ENCODE results near the gene SRR. TPM values are rescaled to one million over a fixed set of nuclear protein-coding genes. Genes with fewer than 3 reads are reported as not detected.

Gene SRR
- total and polyA plus RNA-seq, 10 of the 15 experiments (the other 5 are each of a cell fraction or from before 2014, with no cell fraction given) = 11.7 to 33.9 (median 20.2) TPM

DNA sequence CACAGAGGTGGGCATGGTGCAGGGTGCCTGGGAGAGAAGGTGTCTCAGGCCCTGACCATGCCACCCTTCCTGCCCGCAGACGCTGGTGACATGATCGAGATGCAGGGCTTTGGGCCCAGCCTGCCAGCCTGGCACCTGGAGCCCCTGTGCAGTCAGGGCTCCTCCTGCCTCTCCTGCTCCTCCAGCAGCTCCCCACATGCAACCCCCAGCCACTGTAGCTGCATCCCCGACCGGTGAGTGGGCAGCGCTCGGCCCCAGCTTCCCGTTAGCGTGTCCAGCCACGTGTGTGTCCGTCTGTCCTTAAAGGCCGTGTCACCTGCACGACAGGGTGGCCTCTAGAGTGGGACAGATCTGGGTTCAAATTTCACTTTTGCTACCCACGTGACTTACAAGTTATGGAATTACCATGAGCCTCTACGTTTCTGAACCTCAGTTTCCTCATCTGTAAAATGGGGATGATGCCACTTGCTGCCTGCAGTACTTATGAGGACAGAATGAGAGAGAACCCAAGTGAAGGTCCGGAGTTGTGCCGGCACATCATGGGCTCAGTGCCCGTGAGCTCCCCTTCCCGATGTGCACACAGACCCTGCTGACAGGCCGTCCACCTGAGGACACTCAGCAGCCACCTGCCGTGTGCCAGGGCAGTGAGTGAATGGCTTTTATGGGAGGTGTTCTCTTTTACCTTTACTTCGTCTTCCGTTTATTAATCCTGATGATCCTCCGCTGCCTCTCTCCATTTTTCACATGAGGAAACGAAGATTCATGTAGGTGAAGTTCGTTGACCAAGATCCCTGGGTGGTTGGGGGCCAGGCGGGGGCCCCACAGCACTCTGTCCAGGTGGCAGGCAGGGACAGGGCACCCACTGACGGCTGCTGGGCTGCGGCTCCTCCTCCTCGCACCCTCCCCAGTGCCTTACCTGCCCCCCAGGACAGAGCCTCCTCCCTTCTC is 67.7 kb downstream of the SRR start (continued):
- TF ChIP-seq PAX8 (IDR thresholded peaks at IDR 0.05) = no peak
- TF ChIP-seq SREBF2 (IDR thresholded peaks at IDR 0.05; ENCODE audit: low read length) = no peak
- no peak for TF ChIP-seq HSF1 (IDR thresholded peaks at IDR 0.05; ENCODE audit: low read depth, low read length)
- no peak for TF ChIP-seq IKZF2 (IDR thresholded peaks at IDR 0.05)
- TF ChIP-seq MYC (IDR thresholded peaks at IDR 0.05; ENCODE audit: insufficient read depth, insufficient read length, insufficient replicate concordance, low read length, severe bottlenecking) = no peak
- no peak for TF ChIP-seq BRCA1 (IDR thresholded peaks at IDR 0.05; ENCODE audit: low read depth, low read length)
- TF ChIP-seq KAT2A (conservative IDR thresholded peaks at IDR 0.05; ENCODE audit: control insufficient read depth, low read depth, low read length) = no peak

- in situ Hi-C loops (cut with MboI) = no loop called here
- RAD21 ChIA-PET (ENCODE audit: unreplicated experiment) = no interaction called here
- SMC1A ChIA-PET (ENCODE audit: uncharacterized antibody, unreplicated experiment) = no interaction called here
Observed at GRCh38 chr17:2372180-2372579, 68.4 kb downstream of the SRR start.

More at GRCh38 chr17:2372180-2372579, 68.4 kb downstream of the SRR start:
- BruUV-seq (replicated peaks) = no TSS peak
- no peaks in the 10 kb centered on the region for H3K79me2 ChIP-seq (ENCODE audit: control insufficient read depth, insufficient read depth, low read length)
- H3K36me3 ChIP-seq (ENCODE audit: control insufficient read depth in 2 of 2, insufficient read depth in 2 of 2, low read length in 1 of 2) = no peaks in the 10 kb centered on the region; a peak in 2 of 4 replicates
- H3K4me2 ChIP-seq (ENCODE audit: control insufficient read depth, insufficient read depth) = no peak overlapping the region
- no peaks in the 10 kb centered on the region for H3K4me1 ChIP-seq (ENCODE audit: control insufficient read depth, insufficient read depth, low read length)
- H3K4me3 ChIP-seq = no peak overlapping the region
- no peaks in the 10 kb centered on the region for H3K9me3 ChIP-seq (replicated peaks; ENCODE audit: control insufficient read depth, insufficient read depth, low read length)
- no peak for DNase-seq (ENCODE audit: low read depth, low spot score)
- intact Hi-C loops (cut with micrococcal nuclease; ENCODE audit: unreplicated experiment) = no loop called here
- no peaks in the 10 kb centered on the region for H4K20me1 ChIP-seq (ENCODE audit: control insufficient read depth, insufficient read depth)
- ChIA-PET POLR2A (no interaction called here), CTCF (interaction anchor here (1.9 kb wide), 1 partner anchor 10 kb away, joined by 8 read pairs; no protein-coding TSS in a partner anchor)
- FAIRE-seq = no peak
- WGBS (ENCODE audit: insufficient coverage, insufficient replicate concordance, low lambda C conversion rate, missing lambda C conversion rate) = 94% methylated on average over 25 of the region's 26 CpGs
- no peak overlapping the region for H3K27ac ChIP-seq (ENCODE audit: control insufficient read depth, insufficient read depth)
- no peak overlapping the region for H2AFZ ChIP-seq (ENCODE audit: control insufficient read depth, low read depth, low read length)
- ATAC-seq = no peak
- H3K9ac ChIP-seq (ENCODE audit: control insufficient read depth, insufficient read depth, low read length) = no peak overlapping the region
- H3K27me3 ChIP-seq (replicated peaks in 1 of 2; ENCODE audit: control insufficient read depth in 2 of 2, insufficient read depth in 2 of 2, low read length in 1 of 2) = no peaks in the 10 kb centered on the region
- no peak for TF ChIP-seq ESRRA (IDR thresholded peaks at IDR 0.05; ENCODE audit: low read length)
